ENCODE data around the gene ABCG8.

The ABCG8 gene

GRCh38 chr2:43924463-43924862 is 85.7 kb downstream of the ABCG8 start:
- TF ChIP-seq CTCF (IDR thresholded peaks at IDR 0.05; ENCODE audit: poor library complexity, severe bottlenecking): no peak

GRCh38 chr2:43925431-43925830 is 86.7 kb downstream of the ABCG8 start:
- no peak overlapping the region for H3K27ac ChIP-seq (ENCODE audit: poor library complexity, severe bottlenecking)
- peaks cover 92% of the 10 kb centered on the region for H3K36me3 ChIP-seq (ENCODE audit: low read depth)
- no peak overlapping the region for H3K4me3 ChIP-seq (ENCODE audit: severe bottlenecking)
- no peak for DNase-seq (ENCODE audit: low spot score)
- no peak for ATAC-seq (ENCODE audit: low read depth)
- H3K27me3 ChIP-seq (ENCODE audit: insufficient read depth, poor library complexity, severe bottlenecking): no peaks in the 10 kb centered on the region
- H3K4me1 ChIP-seq (ENCODE audit: insufficient read depth, poor library complexity, severe bottlenecking): no peaks in the 10 kb centered on the region
- H3K9me3 ChIP-seq (ENCODE audit: severe bottlenecking): no peaks in the 10 kb centered on the region
- no peak for TF ChIP-seq CTCF (IDR thresholded peaks at IDR 0.05; ENCODE audit: poor library complexity, severe bottlenecking)

More at GRCh38 chr2:43924463-43924862, 85.7 kb downstream of the ABCG8 start:
- H3K27me3 ChIP-seq (ENCODE audit: insufficient read depth, poor library complexity, severe bottlenecking): no peaks in the 10 kb centered on the region
- ATAC-seq (ENCODE audit: low read depth) (no peak), DNase-seq (ENCODE audit: low spot score) (no peak)
- no peaks in the 10 kb centered on the region for H3K9me3 ChIP-seq (ENCODE audit: severe bottlenecking)
- no peaks in the 10 kb centered on the region for H3K4me1 ChIP-seq (ENCODE audit: insufficient read depth, poor library complexity, severe bottlenecking)
- no peak overlapping the region for H3K4me3 ChIP-seq (ENCODE audit: severe bottlenecking)
- H3K36me3 ChIP-seq (ENCODE audit: low read depth): peaks cover 93% of the 10 kb centered on the region
- H3K27ac ChIP-seq (ENCODE audit: poor library complexity, severe bottlenecking): no peak overlapping the region

GRCh38 chr2:43927442-43927841 is 88.7 kb downstream of the ABCG8 start:
- no peak for TF ChIP-seq CTCF (IDR thresholded peaks at IDR 0.05; ENCODE audit: poor library complexity, severe bottlenecking)
- H3K27ac ChIP-seq (ENCODE audit: poor library complexity, severe bottlenecking): no peak overlapping the region
- no peak overlapping the region for H3K4me3 ChIP-seq (ENCODE audit: severe bottlenecking)
- no peaks in the 10 kb centered on the region for H3K27me3 ChIP-seq (ENCODE audit: insufficient read depth, poor library complexity, severe bottlenecking)
- DNase-seq (ENCODE audit: low spot score) (no peak), ATAC-seq (ENCODE audit: low read depth) (no peak)
- H3K9me3 ChIP-seq (ENCODE audit: severe bottlenecking): no peaks in the 10 kb centered on the region
- peaks cover 90% of the 10 kb centered on the region for H3K36me3 ChIP-seq (ENCODE audit: low read depth)
- H3K4me1 ChIP-seq (ENCODE audit: insufficient read depth, poor library complexity, severe bottlenecking): no peaks in the 10 kb centered on the region

- no peak overlapping the region for H3K27ac ChIP-seq (ENCODE audit: poor library complexity, severe bottlenecking)
- no peak for DNase-seq (ENCODE audit: low spot score)
- no peak for TF ChIP-seq CTCF (IDR thresholded peaks at IDR 0.05; ENCODE audit: poor library complexity, severe bottlenecking)
- peaks cover 89% of the 10 kb centered on the region for H3K36me3 ChIP-seq (ENCODE audit: low read depth)
- no peaks in the 10 kb centered on the region for H3K27me3 ChIP-seq (ENCODE audit: insufficient read depth, poor library complexity, severe bottlenecking)
- no peaks in the 10 kb centered on the region for H3K9me3 ChIP-seq (ENCODE audit: severe bottlenecking)
- no peak for ATAC-seq (ENCODE audit: low read depth)
- no peak overlapping the region for H3K4me3 ChIP-seq (ENCODE audit: severe bottlenecking)
- H3K4me1 ChIP-seq (ENCODE audit: insufficient read depth, poor library complexity, severe bottlenecking): no peaks in the 10 kb centered on the region
These were observed 92.5 kb downstream of the ABCG8 start for GRCh38 chr2:43931293-43931692.
